CMK (cell line): ENCODE data around the gene GSTO2.
A peak's percentile ranks its signal among the peaks of the same experiment; 100 is the strongest.

Experiments
- DNase-seq: peaks from one replicate; pipeline ENCODE4 v3.0.0-alpha.2; 2010; ENCODE audit warnings: low read depth

Gene GSTO2

GRCh38 chr10:104308439-104308903 is 39.5 kb downstream of the GSTO2 start:
- DNase-seq, result no peak

DNA sequence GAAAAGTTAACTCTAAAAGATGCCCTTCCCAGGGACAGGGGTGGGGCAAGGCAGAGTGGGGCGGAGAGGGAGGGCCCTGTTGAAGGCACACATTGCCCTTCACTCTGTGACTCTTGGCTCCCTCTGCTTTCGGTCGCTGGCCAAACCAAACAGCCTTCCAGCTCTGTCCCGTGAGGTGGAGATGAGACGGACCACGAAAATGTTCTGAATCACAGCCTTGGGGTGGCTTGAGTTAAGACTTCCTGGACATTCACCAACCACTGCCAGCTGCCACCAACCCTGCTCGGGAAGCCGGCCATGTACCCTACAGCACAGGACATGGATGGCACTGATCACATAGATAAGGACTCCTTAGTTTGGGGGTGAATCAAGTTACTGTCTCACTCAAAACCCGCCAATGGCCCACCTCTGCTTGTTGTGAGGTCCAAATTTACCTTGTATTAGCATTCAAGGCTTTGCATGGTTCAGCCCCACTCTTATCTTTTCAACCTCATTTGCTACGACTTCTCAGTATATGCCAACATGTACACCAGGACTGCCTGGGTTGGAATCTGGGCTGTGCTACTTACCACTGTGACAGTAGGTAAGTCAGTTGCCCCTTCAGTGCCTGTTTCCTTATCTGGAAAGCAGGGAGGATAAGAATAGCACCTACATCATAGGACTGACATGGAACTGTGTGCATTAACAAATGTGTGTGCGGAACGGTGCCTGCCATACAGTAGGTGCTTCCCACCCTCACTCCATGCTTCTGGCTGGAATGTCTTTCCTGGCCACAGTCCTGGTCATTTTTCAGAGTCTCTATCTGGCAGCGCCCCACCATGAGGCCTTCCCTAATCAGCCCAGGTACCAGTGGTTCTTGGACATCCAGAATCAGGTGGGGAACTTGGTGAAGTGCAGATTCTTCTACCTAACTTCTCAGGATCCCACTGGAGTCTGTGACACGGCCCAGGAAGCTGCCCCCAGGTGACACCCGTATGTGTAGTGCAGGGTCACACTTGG is 41.3 kb downstream of the GSTO2 start:
- DNase-seq, result no peak

GRCh38 chr10:104311184-104311720 is 42.3 kb downstream of the GSTO2 start:
- DNase-seq, result no peak

- DNase-seq, result no peak
Observed at GRCh38 chr10:104314591-104315485, 45.9 kb downstream of the GSTO2 start.

DNA sequence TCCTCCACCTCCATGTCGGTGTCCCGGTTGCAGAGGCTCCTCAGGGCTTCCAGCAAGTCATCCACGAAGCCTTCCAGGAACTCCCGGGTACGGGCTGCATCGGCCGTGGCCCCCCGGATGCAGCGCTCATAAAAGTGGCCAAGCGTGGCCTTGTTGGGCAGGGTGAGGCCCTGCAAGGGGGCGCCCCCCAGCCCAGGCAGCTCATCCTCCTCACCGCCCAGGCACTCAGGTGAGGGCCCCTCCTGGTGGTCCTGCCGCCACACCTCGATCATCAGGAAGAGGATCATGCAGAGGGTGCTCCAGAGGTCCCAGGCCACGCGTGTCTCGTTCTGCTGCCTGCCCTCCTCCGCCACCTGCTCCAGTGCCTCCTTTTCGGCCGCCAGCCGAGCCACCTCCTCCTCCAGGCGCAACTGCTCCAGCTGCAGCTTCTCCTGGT is 46.5 kb downstream of the GSTO2 start:
- no peak for DNase-seq

DNA sequence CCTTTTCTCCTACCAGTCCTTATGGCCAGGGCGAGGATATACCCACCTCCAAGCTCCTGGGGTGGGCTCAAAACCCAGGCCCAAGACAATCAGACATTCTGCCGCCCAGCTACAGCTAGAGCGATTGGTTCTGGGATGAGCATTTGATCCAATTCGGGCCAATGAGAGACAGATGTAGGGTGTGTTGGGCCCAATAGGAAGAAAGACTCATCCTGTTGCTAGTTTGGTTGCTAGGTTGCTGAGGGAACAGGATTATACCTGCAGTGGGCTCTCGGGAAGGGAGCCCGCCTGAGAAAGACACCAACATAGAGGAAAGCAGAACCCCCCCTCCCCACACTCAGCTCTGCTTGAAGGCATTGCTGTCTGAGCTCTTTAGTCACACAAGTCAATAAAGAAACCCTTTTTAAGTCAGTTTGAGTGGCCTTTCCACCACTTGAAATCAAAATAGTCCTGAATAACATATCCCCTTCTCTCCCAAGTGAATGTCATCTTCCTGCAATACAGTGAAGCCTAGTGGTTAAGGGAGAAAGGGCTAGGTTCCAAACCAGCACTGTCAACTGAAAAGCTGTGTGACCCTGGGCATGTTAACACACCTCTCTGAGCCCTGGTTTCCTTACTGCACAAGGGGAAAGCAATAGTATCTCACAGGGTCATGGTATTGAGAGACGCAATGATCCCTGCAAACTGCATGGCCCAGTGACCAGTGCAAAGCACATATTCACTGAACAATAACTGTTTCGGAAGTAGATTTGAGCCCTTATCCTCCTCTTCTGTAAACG is 47.5 kb downstream of the GSTO2 start:
- DNase-seq, result no peak

DNA sequence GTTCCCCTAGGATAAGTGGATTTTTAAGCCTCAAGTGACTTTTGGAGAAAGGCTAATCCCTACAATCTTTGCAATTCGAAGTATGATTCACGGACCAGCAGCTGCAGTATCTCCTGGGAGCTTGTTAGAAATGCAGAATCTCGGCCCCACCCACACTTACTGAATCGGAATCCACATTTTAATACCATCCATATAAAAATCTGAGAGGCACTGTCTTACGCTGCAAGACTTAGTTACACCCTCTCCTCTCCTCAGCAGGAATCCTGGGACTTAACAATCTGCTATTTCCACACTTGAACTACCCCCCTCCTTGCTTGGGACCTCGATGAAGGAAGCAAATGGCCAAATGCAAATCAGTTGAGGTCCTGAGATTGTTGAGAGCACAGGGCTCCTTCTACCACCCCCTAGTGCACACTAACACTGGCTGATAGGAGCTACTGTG is 48.3 kb downstream of the GSTO2 start:
- DNase-seq, result no peak

GRCh38 chr10:104317726-104318299 is 48.8 kb downstream of the GSTO2 start:
- DNase-seq, result no peak

DNA sequence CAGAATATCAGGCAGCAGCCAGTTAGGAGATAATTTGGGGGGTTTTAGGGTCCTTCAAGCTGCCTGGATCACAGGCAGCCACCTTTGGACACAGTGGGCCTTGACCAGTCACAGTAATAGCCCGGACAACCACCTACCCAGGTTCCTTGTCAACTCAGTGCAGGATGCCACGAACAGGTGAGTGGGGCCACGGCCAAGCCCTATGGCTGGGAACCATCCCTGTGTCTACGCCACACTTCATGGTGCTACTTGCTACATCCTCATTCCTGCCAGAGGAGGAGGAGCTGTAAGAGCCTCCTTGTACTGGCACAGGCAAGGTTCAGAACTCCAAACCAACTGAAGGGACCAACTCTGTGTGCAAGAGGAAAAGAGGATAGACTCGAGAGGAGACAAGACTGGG is 49.3 kb downstream of the GSTO2 start:
- no peak for DNase-seq

DNA sequence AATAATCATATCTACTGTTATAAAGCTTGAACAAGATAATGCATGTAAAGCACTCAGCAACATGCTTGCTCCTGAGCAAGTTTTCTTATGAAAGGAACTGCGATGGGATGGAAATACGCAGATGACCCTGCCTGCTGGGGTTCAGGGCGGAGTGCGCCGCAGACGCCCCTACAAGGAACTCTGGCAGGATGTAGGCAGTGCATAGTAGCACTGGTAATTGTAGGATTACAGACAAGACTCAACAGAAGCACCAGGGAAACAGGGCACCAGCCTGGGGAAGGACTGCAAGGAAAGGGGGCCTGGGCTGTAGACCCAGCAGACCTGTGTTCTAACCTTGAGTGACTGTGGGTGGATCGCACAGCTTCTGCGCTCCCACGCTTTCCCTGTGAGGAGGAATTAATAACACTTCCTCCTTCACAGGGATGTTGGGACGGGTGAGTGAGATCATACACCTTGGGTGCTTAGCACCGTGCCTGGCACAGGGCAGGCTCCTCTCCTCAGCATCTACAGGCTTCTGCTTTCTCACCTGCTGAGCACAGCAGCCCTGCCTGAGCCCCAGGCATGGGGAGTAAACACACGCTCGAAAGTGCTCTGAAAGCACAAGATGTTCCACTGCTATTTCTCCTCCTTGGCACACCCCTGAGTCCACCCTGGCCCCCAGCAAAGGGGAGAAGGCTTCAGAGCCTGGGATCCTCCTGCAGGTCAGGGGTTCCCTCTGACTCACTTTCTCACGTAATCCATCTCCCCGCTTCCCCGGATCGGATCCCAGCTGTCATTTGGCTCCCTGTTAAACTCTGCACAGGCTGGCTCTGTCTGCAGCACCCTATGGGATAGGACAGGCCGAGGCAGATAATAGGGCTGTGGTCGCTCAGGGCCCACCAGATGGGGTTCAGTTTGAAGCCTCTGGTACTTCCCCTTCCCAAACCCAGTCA is 50.1 kb downstream of the GSTO2 start:
- no peak for DNase-seq

DNA sequence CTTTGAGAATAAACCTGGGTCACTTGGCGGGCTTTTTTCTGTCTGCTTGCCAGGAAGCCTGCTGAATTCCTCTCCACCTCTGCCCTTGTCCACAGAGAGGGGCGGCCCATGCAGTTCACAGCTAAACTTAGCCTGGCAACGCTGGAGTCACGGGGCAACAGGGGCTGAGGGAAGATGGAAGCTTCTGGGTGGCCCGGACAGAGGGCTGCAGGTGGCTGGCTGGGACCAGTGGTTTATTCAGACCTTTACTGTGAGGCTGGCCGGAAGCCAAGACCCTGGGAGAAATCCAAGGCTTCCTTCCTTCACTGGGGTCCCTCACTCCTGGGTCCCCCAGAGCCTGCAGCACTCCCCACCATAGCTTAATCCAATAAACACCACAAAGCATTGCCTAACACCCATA is 52.2 kb downstream of the GSTO2 start:
- no peak for DNase-seq

DNA sequence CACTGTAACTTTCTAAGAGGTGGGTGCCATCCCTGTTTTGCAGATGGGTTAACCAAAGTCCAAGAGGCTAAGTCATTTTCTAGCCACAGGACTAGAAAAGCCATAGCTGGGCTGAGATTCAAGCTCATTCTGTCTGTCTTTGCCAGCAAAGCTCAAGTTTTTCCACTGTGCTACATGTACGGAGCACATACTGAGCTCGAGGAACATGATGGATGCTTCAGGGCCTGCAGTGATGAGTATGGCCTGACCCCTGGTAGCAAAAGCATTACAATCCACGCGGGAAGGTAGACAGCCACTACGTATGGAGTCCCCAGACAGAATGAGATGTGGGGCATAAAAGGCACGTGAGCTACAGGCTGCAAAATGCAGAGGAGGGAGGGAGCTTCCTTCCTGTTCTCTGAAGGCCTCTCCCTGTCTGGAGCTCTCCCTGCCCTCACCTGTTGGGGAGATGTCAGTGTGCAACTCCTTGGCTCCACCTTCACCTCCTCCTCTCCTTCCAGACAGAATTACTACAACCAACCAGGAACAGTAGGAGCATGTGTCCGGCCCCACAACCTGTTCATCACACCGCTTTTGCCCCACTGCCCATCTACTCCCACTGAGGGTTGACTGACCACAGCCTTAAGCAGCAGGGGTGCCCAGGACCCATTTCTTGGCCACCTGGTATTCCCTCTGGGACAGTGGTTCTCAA is 52.9 kb downstream of the GSTO2 start:
- DNase-seq, result no peak

DNA sequence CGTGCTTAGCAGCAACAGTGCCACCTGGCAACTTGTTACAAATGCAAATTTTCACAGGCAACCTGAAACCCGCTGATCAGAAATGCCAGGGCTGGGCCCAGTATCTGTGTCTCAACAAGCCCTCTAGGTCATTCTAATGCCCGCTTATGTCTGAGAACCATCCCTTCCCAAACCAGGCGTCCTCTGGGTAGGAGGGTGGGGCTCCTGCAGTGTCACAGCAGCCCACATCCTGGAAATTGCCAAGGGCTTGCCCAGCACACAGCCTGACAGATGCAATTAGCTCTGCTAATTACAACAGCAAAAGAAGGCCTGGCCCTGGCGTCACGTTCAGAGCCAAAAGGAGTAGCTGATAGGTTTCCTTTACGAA is 53.4 kb downstream of the GSTO2 start:
- no peak for DNase-seq

DNA sequence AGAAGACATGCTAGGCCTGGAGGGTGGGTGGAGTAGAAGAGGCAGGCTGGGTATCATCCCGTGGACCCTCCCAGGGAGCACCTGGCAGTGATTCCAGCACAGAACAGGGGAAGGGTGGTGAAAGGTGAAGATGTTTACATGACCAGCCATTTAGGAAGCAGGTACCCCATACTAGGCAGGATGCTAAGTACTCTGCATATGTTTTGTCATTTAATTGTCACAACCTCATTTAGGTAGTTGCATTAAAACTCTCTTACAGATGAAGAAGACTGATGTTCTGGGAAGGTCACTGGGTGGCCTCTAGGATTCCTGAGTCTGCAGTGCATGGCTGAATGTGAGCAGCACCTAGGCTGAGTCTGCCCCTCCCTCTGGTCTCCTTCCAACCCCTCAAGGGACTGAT is 54.1 kb downstream of the GSTO2 start:
- no peak for DNase-seq

GRCh38 chr10:104323760-104324201 is 54.8 kb downstream of the GSTO2 start:
- no peak for DNase-seq

DNA sequence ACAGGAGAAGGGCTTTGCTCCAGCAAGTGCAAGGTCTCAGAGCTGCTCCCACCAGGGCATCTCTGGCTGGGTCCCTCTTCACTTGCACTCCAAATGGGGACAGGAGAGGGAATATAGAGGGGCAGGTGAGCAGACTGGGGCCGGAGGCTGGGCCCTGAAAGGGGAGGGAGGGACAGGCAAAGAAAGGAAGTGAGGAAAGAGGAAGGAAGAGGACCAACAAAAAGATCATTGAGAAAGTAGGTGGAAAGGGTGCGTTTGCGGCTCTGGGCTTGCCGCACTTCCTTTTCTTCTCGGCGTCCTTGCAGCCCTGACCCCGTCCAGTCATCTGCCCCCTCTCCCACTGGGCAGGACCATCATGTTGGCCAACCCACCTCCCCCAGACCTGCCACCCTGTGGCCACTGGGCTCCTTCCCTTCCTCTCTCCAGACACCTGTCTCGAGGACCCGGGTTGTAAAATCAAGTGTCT is 55.3 kb downstream of the GSTO2 start:
- DNase-seq, result peak; percentile 69

DNA sequence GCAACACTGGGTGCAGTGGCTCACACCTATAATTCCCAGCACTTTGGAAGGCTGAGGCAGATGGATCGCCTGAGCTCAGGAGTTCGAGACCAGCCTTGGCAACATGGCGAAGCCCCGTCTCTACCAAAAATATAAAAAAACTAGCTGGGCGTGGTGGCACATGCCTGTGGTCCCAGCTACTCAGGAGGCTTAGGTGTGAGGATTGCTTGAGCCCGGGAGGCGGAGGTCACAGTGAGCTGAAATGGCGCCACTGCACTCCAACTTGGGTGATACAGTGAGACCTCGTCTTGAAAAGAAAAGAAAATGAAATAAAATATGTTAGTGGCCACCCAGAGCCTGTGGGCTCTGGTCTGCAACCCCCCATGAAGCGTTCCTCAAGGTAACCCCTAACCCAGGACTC is 55.9 kb downstream of the GSTO2 start:
- no peak for DNase-seq

DNA sequence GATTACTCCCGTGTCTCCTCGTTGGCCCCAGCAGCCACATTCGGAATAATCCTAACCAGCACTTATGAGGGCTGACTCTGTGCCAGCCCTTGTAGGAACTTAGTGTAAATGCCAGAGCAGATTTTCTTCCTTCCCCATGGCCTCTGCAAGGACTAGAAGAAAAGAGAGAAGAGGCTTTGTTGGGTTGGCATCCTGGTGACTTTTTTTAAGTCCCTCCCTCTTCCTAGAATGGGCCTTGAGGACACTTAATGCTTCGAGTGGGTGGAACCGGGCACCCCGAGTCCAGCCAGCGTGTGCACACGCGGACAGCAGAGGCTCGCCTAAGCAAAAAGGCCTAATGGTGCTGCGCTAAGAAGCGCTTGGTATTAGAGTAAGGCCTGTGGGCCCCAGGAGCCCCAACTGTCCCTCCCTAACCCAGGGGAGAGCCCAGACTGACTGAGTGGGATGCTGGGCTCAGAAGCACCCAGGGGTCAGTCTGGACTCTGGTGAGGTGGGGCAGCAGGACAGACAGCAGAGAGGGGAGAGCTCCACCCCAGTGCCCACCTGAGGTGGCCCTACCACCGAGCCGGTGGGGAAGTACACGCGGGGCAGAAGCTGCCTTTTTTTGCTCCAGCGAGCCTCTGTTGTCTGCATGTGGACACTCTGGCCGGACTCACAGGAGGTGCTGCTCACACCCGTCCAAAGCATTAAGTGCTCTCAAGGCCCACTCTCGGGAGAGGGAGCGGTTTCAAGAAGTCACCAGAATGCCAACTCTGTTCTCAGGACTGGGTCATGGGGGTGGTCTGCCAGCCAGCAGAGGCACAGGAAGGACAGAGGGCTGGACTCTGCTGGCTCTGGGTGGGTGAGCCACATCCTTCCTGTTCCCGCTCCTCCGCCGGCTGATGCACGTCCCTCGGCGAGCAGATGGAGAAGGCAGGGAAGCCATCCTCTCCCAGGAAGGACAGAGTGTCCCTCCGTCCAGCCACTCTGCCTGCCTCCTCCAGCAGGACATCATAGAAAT is 56.8 kb downstream of the GSTO2 start:
- peak; percentile 59 for DNase-seq
